Measurements from ENCODE around the gene MAP4. TPM values are rescaled to one million over a fixed set of nuclear protein-coding genes. Genes with fewer than 3 reads are reported as not detected.

Gene MAP4
- total and polyA plus RNA-seq, 2 experiments from 2014 or later = 121 to 235 TPM

DNA sequence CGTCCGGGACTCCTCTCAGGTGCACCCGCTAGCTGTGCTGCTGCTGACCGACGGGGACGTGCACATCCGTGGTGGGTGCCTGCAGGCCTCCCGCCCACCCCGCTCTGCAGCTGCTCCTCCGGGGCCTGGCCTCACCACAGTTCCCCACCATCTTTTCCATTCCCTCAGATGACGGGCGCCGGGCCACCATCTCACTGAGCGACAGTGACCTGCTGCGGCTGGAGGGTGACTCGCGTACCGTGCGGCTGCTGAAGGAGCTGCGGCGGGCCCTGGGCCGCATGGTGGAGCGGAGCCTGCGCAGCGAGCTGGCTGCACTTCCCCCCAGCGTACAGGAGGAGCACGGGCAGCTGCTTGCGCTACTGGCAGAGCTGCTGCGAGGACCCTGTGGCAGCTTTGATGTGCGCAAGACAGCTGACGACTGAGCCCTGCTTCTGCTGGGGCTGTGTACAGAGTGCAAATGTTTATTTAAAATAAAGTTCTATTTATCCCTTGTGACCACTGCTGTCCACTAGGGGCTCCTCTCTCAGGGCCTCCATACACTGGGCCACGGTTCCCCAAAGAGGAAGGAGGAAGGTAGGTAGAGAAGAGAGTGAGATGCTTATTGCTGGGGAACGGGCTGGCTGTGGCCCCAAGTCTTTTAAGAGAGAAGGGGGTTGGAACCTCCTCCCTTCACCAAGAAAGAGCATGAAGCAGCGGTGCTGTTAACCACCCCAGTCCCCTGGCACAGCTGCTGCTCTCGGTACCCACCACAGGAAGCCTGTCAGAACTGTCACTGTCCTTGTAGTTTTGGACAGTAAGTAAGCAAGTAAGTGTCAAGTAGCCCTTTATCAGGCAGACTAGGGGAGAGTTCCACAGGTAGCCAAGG, 166.3 kb downstream of the MAP4 start:
- H4K20me1 ChIP-seq (ENCODE audit: insufficient read depth) = no peaks in the 10 kb centered on the region
- no peaks in the 10 kb centered on the region for H3K9me3 ChIP-seq (ENCODE audit: low read depth)
- no peaks in the 10 kb centered on the region for H3K4me1 ChIP-seq (ENCODE audit: insufficient read depth)
- no peak overlapping the region for H3K27ac ChIP-seq
- no peak overlapping the region for H3K4me3 ChIP-seq
- H3K9me2 ChIP-seq (ENCODE audit: insufficient read depth) = no peaks in the 10 kb centered on the region
- no peaks in the 10 kb centered on the region for H3K27me3 ChIP-seq (replicated peaks; ENCODE audit: insufficient read depth)
- H2AFZ ChIP-seq = no peak overlapping the region
- H3F3A ChIP-seq (ENCODE audit: insufficient read depth) = peaks cover 23% of the 10 kb centered on the region
- H3K79me2 ChIP-seq (ENCODE audit: insufficient read depth) = no peaks in the 10 kb centered on the region
- peaks cover 17% of the 10 kb centered on the region; the same call in 1 of the 2 replicates for H3K36me3 ChIP-seq (ENCODE audit: low read depth)
- TF ChIP-seq EZH2phosphoT487 (IDR thresholded peaks at IDR 0.05; ENCODE audit: insufficient read depth, low read depth) = no peak
- no peak for TF ChIP-seq EZH2 (IDR thresholded peaks at IDR 0.05; ENCODE audit: insufficient read depth, poor library complexity, severe bottlenecking)
- 81 to 82% methylated on average over 28 to 35 of the region's 35 CpGs for WGBS, 2 experiments (ENCODE audit: low coverage in 1 of 2, low lambda C conversion rate in 2 of 2, missing lambda C conversion rate in 2 of 2)
- H3K9ac ChIP-seq = no peak overlapping the region
- in situ Hi-C loops (cut with MboI) = no loop called here
- peak; percentile 67 for DNase-seq
- H3K4me2 ChIP-seq (ENCODE audit: unreplicated experiment) = no peak overlapping the region

DNA sequence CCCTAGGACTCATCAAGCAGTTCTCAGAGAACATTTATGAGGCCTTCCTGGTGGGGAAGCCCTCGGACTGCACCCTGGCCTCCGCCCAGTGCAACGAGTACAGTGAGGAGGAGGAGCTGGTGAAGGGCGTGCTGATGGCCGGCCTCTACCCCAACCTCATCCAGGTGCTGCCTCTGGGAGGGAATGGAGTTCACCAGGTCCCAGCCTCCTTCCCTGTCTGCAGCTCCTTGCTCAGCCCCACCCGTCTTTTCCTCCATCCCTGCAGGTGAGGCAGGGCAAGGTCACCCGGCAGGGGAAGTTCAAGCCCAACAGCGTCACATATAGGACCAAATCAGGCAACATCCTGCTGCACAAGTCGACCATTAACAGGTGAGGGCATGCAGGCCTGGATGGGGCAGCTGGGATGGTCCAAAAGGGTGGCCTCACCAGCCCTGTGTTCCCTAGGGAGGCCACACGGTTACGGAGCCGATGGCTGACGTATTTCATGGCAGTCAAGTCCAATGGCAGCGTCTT, 167.0 kb downstream of the MAP4 start:
- no peak for DNase-seq
- Histone ChIP-seq H3K27ac (no peak overlapping the region), H2AFZ (no peak overlapping the region), H3K36me3 (ENCODE audit: low read depth) (peaks cover 17% of the 10 kb centered on the region; the same call in 1 of the 2 replicates), H3K9ac (no peak overlapping the region), H4K20me1 (ENCODE audit: insufficient read depth) (no peaks in the 10 kb centered on the region), H3K9me2 (ENCODE audit: insufficient read depth) (no peaks in the 10 kb centered on the region), H3K4me2 (ENCODE audit: unreplicated experiment) (no peak overlapping the region), H3K9me3 (ENCODE audit: low read depth) (no peaks in the 10 kb centered on the region), H3K4me1 (ENCODE audit: insufficient read depth) (no peaks in the 10 kb centered on the region), H3K27me3 (replicated peaks; ENCODE audit: insufficient read depth) (no peaks in the 10 kb centered on the region), H3K79me2 (ENCODE audit: insufficient read depth) (no peaks in the 10 kb centered on the region), H3F3A (ENCODE audit: insufficient read depth) (peaks cover 23% of the 10 kb centered on the region), H3K4me3 (no peak overlapping the region)
- 74 to 86% methylated on average over 14 of the region's 14 CpGs for WGBS, 2 experiments (ENCODE audit: low coverage in 1 of 2, low lambda C conversion rate in 2 of 2, missing lambda C conversion rate in 2 of 2)
- in situ Hi-C loops (cut with MboI) = no loop called here
- no peak for TF ChIP-seq EZH2phosphoT487 (IDR thresholded peaks at IDR 0.05; ENCODE audit: insufficient read depth, low read depth)
- no peak for TF ChIP-seq EZH2 (IDR thresholded peaks at IDR 0.05; ENCODE audit: insufficient read depth, poor library complexity, severe bottlenecking)

DNA sequence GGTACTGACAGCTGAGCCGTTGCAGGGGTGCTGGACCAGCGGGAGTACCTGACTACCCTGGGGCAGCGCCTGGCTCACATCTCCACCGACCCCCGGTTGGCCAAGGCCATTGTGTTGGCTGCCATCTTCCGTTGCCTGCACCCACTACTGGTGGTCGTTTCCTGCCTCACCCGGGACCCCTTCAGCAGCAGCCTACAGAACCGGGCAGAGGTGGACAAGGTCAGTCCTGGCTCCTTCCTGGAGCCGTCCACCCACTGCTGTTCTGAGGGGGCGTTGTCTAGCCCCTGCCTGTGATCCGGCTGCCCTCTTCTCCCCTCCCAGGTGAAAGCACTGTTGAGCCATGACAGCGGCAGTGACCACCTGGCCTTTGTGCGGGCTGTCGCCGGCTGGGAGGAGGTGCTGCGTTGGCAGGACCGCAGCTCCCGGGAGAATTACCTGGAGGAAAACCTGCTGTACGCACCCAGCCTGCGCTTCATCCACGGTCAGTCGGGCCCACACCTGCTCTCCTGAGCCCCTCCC, 167.6 kb downstream of the MAP4 start:
- H3F3A ChIP-seq (ENCODE audit: insufficient read depth) = peaks cover 23% of the 10 kb centered on the region
- no peak overlapping the region for H3K4me3 ChIP-seq
- H3K36me3 ChIP-seq (ENCODE audit: low read depth) = peaks cover 17% of the 10 kb centered on the region; the same call in 1 of the 2 replicates
- TF ChIP-seq EZH2 (IDR thresholded peaks at IDR 0.05; ENCODE audit: insufficient read depth, poor library complexity, severe bottlenecking) (no peak), EZH2phosphoT487 (IDR thresholded peaks at IDR 0.05; ENCODE audit: insufficient read depth, low read depth) (no peak)
- no peak overlapping the region for H3K9ac ChIP-seq
- H3K4me1 ChIP-seq (ENCODE audit: insufficient read depth) = no peaks in the 10 kb centered on the region
- no peak for DNase-seq
- in situ Hi-C loops (cut with MboI) = no loop called here
- H3K4me2 ChIP-seq (ENCODE audit: unreplicated experiment) = no peak overlapping the region
- no peaks in the 10 kb centered on the region for H4K20me1 ChIP-seq (ENCODE audit: insufficient read depth)
- WGBS, 2 experiments (ENCODE audit: low coverage in 1 of 2, low lambda C conversion rate in 2 of 2, missing lambda C conversion rate in 2 of 2) = 84 to 86% methylated on average over 18 to 23 of the region's 23 CpGs
- no peaks in the 10 kb centered on the region for H3K9me3 ChIP-seq (ENCODE audit: low read depth)
- H3K79me2 ChIP-seq (ENCODE audit: insufficient read depth) = no peaks in the 10 kb centered on the region
- no peak overlapping the region for H3K27ac ChIP-seq
- H3K27me3 ChIP-seq (replicated peaks; ENCODE audit: insufficient read depth) = no peaks in the 10 kb centered on the region
- no peak overlapping the region for H2AFZ ChIP-seq
- H3K9me2 ChIP-seq (ENCODE audit: insufficient read depth) = no peaks in the 10 kb centered on the region

DNA sequence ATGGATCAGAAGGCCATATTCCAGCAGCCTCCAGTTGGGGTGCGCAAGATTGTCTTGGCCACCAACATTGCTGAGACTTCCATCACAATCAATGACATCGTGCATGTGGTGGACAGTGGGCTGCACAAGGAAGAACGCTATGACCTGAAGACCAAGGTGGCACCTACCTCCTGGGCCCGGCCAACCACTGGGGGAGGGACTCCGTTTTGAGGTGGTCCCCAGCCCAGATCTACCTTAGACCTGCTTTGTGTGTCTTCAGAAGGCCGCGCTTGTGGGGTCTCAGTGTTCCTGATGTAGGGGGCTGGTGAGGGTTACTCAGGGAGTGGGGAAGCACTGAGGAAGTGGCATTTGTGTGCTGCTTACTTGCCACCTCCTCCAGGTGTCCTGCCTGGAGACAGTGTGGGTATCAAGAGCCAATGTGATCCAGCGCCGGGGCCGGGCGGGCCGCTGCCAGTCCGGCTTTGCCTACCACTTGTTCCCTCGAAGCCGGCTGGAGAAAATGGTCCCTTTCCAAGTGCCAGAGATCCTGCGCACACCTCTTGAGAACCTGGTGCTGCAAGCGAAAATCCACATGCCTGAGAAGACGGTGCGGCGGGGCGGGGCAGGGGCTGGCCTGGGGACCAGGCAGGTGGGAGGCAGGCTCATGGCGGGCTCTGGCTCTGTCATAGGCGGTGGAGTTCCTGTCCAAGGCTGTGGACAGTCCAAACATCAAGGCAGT, 168.3 kb downstream of the MAP4 start:
- no peak overlapping the region for H3K4me3 ChIP-seq
- H3F3A ChIP-seq (ENCODE audit: insufficient read depth) = peaks cover 23% of the 10 kb centered on the region
- no peaks in the 10 kb centered on the region for H4K20me1 ChIP-seq (ENCODE audit: insufficient read depth)
- no peaks in the 10 kb centered on the region for H3K9me2 ChIP-seq (ENCODE audit: insufficient read depth)
- peaks cover 23% of the 10 kb centered on the region; the same call in 1 of the 2 replicates for H3K36me3 ChIP-seq (ENCODE audit: low read depth)
- TF ChIP-seq EZH2 (IDR thresholded peaks at IDR 0.05; ENCODE audit: insufficient read depth, poor library complexity, severe bottlenecking) = no peak
- no peak for TF ChIP-seq EZH2phosphoT487 (IDR thresholded peaks at IDR 0.05; ENCODE audit: insufficient read depth, low read depth)
- H2AFZ ChIP-seq = no peak overlapping the region
- H3K27ac ChIP-seq = no peak overlapping the region
- H3K4me1 ChIP-seq (ENCODE audit: insufficient read depth) = no peaks in the 10 kb centered on the region
- WGBS, 2 experiments (ENCODE audit: low coverage in 1 of 2, low lambda C conversion rate in 2 of 2, missing lambda C conversion rate in 2 of 2) = 94 to 96% methylated on average over 19 to 23 of the region's 23 CpGs
- H3K4me2 ChIP-seq (ENCODE audit: unreplicated experiment) = no peak overlapping the region
- H3K27me3 ChIP-seq (replicated peaks; ENCODE audit: insufficient read depth) = no peaks in the 10 kb centered on the region
- DNase-seq = no peak
- H3K79me2 ChIP-seq (ENCODE audit: insufficient read depth) = no peaks in the 10 kb centered on the region
- no peaks in the 10 kb centered on the region for H3K9me3 ChIP-seq (ENCODE audit: low read depth)
- no peak overlapping the region for H3K9ac ChIP-seq
- in situ Hi-C loops (cut with MboI) = no loop called here

Measured in GM23248 (cell line).